ENCODE data around the gene DNAH9.

DNA sequence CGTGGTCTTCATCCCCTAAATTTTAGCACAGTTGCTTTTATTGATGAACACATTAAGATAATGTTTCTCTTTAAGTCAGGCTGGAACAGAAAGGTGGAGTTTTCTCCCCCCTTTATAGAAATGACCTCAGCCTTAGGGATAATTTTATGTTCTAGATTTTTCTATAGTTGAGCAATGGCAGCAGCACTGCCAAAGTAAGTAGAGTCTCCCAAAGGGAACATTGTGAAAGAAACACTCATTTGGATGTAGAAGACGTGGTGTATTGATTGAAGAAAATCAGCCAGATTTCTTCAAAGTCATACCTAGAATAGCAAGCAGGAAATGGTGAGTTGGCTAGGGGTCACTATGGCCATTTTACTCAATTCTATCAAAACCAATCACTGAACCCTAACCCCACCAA is 122.5 kb downstream of the DNAH9 start:
- TF ChIP-seq, protein P1, sequence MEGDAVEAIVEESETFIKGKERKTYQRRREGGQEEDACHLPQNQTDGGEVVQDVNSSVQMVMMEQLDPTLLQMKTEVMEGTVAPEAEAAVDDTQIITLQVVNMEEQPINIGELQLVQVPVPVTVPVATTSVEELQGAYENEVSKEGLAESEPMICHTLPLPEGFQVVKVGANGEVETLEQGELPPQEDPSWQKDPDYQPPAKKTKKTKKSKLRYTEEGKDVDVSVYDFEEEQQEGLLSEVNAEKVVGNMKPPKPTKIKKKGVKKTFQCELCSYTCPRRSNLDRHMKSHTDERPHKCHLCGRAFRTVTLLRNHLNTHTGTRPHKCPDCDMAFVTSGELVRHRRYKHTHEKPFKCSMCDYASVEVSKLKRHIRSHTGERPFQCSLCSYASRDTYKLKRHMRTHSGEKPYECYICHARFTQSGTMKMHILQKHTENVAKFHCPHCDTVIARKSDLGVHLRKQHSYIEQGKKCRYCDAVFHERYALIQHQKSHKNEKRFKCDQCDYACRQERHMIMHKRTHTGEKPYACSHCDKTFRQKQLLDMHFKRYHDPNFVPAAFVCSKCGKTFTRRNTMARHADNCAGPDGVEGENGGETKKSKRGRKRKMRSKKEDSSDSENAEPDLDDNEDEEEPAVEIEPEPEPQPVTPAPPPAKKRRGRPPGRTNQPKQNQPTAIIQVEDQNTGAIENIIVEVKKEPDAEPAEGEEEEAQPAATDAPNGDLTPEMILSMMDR (IDR thresholded peaks at IDR 0.05 in 4 of 5, conservative IDR thresholded peaks at IDR 0.05 in 1 of 5), result no peak
- no peak for TF ChIP-seq POLR2A (IDR thresholded peaks at IDR 0.05)

Measured in gastrocnemius medialis (tissue), 4 donors.